CD14-positive monocyte (primary cell): Measurements from ENCODE around the gene ID4. TPM values are rescaled to one million over a fixed set of nuclear protein-coding genes. Genes with fewer than 3 reads are reported as not detected.

Experiments used
- DNase-seq, 3 donors: peaks; one replicate each; pipeline ENCODE4 v3.0.0-alpha.2; 2011 to 2022
- H2AFZ ChIP-seq: 2 replicates; pipeline ENCODE4 v1.6.0; 2012; ENCODE audit warnings: mild to moderate bottlenecking, low read depth, low read length, inconsistent platforms; ENCODE audit not compliant: insufficient read depth, poor library complexity, severe bottlenecking
- H3K27ac ChIP-seq, 2 donors: 1 replicate in 1 of 2; 2 replicates in 1 of 2; pipeline ENCODE4 v1.5.1; 2012 to 2013; ENCODE audit warnings: low read length in 2 of 2, control low read depth in 1 of 2, inconsistent platforms in 1 of 2, low read depth in 1 of 2, mild to moderate bottlenecking in 1 of 2
- H3K27me3 ChIP-seq, 2 donors: one replicate each; pipeline versions ENCODE4 v1.6.0 to v1.6.1; 2011 to 2013; ENCODE audit warnings: low read length in 2 of 2; ENCODE audit not compliant: control insufficient read depth in 2 of 2, insufficient read depth in 2 of 2
- H3K36me3 ChIP-seq, 2 donors: replicated peaks in 1 of 2; 1 replicate in 1 of 2; 2 replicates in 1 of 2; pipeline versions ENCODE4 v1.5.1 to v1.6.1; 2012 to 2013; ENCODE audit warnings: low read length in 2 of 2, control low read depth in 1 of 2, inconsistent platforms in 1 of 2, mild to moderate bottlenecking in 1 of 2; ENCODE audit not compliant: insufficient read depth in 2 of 2, control insufficient read depth in 1 of 2
- H3K4me1 ChIP-seq, 2 donors: 1 replicate in 1 of 2; 2 replicates in 1 of 2; pipeline versions ENCODE4 v1.5.1 to v1.6.1; 2012 to 2013; ENCODE audit warnings: low read length in 2 of 2, control low read depth in 1 of 2, inconsistent platforms in 1 of 2, mild to moderate bottlenecking in 1 of 2, moderate library complexity in 1 of 2; ENCODE audit not compliant: insufficient read depth in 2 of 2, control insufficient read depth in 1 of 2
- H3K4me2 ChIP-seq: replicated peaks from 2 replicates; pipeline ENCODE3; 2012; ENCODE audit warnings: low read length, moderate library complexity, mild to moderate bottlenecking; ENCODE audit not compliant: poor library complexity, severe bottlenecking; ENCODE audit errors: extremely low read depth
- H3K4me3 ChIP-seq, 3 experiments: fragments of 200-600 bp in 1 of 3; sonication (generic) in 1 of 3; replicated peaks in 1 of 3; 1 replicate in 2 of 3; 2 replicates in 1 of 3; pipeline ENCODE4 v1.5.1; 2011 to 2013; ENCODE audit warnings: low read length in 3 of 3, mild to moderate bottlenecking in 3 of 3, control low read depth in 2 of 3, low read depth in 2 of 3, inconsistent platforms in 1 of 3, moderate library complexity in 1 of 3
- H3K79me2 ChIP-seq: 2 replicates; pipeline ENCODE4 v1.6.0; 2012; ENCODE audit warnings: mild to moderate bottlenecking, control low read depth, inconsistent platforms, low read length, moderate library complexity; ENCODE audit not compliant: insufficient read depth
- H3K9ac ChIP-seq: 2 replicates; pipeline ENCODE4 v1.6.0; 2017; ENCODE audit warnings: low read length, mild to moderate bottlenecking; ENCODE audit not compliant: insufficient read depth, poor library complexity, severe bottlenecking
- H3K9me3 ChIP-seq, 2 donors: replicated peaks in 1 of 2; 1 replicate in 1 of 2; 2 replicates in 1 of 2; pipeline versions ENCODE4 v1.5.1 to v1.6.1; 2012 to 2013; ENCODE audit warnings: low read length in 2 of 2, control low read depth in 1 of 2; ENCODE audit not compliant: control insufficient read depth in 1 of 2, insufficient read depth in 1 of 2
- H4K20me1 ChIP-seq: 2 replicates; pipeline ENCODE4 v1.6.0; 2012; ENCODE audit warnings: mild to moderate bottlenecking, low read length, control low read depth, moderate library complexity; ENCODE audit not compliant: insufficient read depth
- H3K27ac Mint-ChIP-seq, 7 donors: one replicate each; pipeline ENCODE4 v1.8.0; 2020; ENCODE audit warnings: mild to moderate bottlenecking in 7 of 7, mixed read lengths in 7 of 7, moderate library complexity in 6 of 7, inconsistent platforms in 2 of 7
- H3K27me3 Mint-ChIP-seq, 3 donors: one replicate each; pipeline ENCODE4 v1.8.0; 2021 to 2022; ENCODE audit warnings: low read depth in 3 of 3, mild to moderate bottlenecking in 3 of 3, mixed read lengths in 3 of 3, moderate library complexity in 3 of 3, inconsistent platforms in 1 of 3
- H3K36me3 Mint-ChIP-seq, 2 donors: one replicate each; pipeline ENCODE4 v1.8.0; 2020; ENCODE audit warnings: mixed read lengths in 2 of 2, inconsistent platforms in 1 of 2, mild to moderate bottlenecking in 1 of 2
- H3K4me1 Mint-ChIP-seq: one replicate; pipeline ENCODE4 v1.8.0; 2020; ENCODE audit warnings: mild to moderate bottlenecking, mixed read lengths
- H3K4me3 Mint-ChIP-seq, 2 donors: one replicate each; pipeline ENCODE4 v1.8.0; 2020; ENCODE audit warnings: mild to moderate bottlenecking in 2 of 2, mixed read lengths in 2 of 2, moderate library complexity in 1 of 2
- H3K9me3 Mint-ChIP-seq, 7 donors: one replicate each; pipeline ENCODE4 v1.8.0; 2020 to 2022; ENCODE audit warnings: mixed read lengths in 7 of 7, mild to moderate bottlenecking in 6 of 7, moderate library complexity in 6 of 7, inconsistent platforms in 2 of 7
- CTCF ChIP-seq: fragments of 200-600 bp; IDR thresholded peaks from one replicate; pipeline ENCODE4 v1.8.0; 2022; ENCODE audit warnings: antibody characterized with exemption, mild to moderate bottlenecking
- WGBS: methylation state at CpG from one replicate; pipeline ENCODE4 v1.1.5; 2013; ENCODE audit warnings: missing lambda C conversion rate; ENCODE audit not compliant: insufficient coverage; 5-methylcytosine and 5-hydroxymethylcytosine counted together
- intact Hi-C, 2 donors: fragments of 100-400 bp; cut with micrococcal nuclease; formaldehyde crosslinking; loops; one replicate each; pipeline versions ENCODE4 v1.15.0 to v1.15.1; 2023
- polyA plus RNA-seq, 3 donors: library from polyadenylated mRNA; depleted of rRNA in 1 of 3; unstranded in 2 of 3; stranded (reverse) in 1 of 3; fragments of 300-500 nt in 2 of 3; fragments of >200 nt in 1 of 3; fragmentation: Illumina TruSeq in 2 of 3; gene quantifications; 1 replicate in 2 of 3; 2 replicates in 1 of 3; pipeline ENCODE4 v1.2.3, GENCODE V29; 2012 to 2021

ID4 gene
- polyA plus RNA-seq, 3 donors = not detected

- H3K4me1 Mint-ChIP-seq = peaks cover 3% of the 10 kb centered on the region
- Histone ChIP-seq H3K79me2 (no peaks in the 10 kb centered on the region), H3K27ac (no peak overlapping the region), H3K36me3 (no peaks in the 10 kb centered on the region), H3K27me3 (peaks cover 61 to 64% of the 10 kb centered on the region in 2 donors), H3K4me1 (no peaks in the 10 kb centered on the region), H3K9me3 (peaks cover 0 to 35% of the 10 kb centered on the region in 2 donors), H3K9ac (no peak overlapping the region), H3K4me3 (no peak overlapping the region), H4K20me1 (no peaks in the 10 kb centered on the region), H3K4me2 (no peak overlapping the region), H2AFZ (no peak overlapping the region)
- peaks cover 0 to 17% (median 10%) of the 10 kb centered on the region in 7 donors for H3K9me3 Mint-ChIP-seq
- no CpG with 5 or more reads among the region's 4 CpGs for WGBS
- TF ChIP-seq CTCF = no peak
- intact Hi-C loops = no loop called here
- DNase-seq = no peak
- H3K36me3 Mint-ChIP-seq = peaks cover 0 to 2% of the 10 kb centered on the region in 2 donors
- H3K27ac Mint-ChIP-seq = no peak overlapping the region
- H3K4me3 Mint-ChIP-seq = peak overlapping the region in 1 of 2 donors; percentile 56
- H3K27me3 Mint-ChIP-seq = peaks cover 52 to 60% (median 54%) of the 10 kb centered on the region in 3 donors
These were observed 1.6 kb upstream of the ID4 start for GRCh38 chr6:19835605-19836004.

DNA sequence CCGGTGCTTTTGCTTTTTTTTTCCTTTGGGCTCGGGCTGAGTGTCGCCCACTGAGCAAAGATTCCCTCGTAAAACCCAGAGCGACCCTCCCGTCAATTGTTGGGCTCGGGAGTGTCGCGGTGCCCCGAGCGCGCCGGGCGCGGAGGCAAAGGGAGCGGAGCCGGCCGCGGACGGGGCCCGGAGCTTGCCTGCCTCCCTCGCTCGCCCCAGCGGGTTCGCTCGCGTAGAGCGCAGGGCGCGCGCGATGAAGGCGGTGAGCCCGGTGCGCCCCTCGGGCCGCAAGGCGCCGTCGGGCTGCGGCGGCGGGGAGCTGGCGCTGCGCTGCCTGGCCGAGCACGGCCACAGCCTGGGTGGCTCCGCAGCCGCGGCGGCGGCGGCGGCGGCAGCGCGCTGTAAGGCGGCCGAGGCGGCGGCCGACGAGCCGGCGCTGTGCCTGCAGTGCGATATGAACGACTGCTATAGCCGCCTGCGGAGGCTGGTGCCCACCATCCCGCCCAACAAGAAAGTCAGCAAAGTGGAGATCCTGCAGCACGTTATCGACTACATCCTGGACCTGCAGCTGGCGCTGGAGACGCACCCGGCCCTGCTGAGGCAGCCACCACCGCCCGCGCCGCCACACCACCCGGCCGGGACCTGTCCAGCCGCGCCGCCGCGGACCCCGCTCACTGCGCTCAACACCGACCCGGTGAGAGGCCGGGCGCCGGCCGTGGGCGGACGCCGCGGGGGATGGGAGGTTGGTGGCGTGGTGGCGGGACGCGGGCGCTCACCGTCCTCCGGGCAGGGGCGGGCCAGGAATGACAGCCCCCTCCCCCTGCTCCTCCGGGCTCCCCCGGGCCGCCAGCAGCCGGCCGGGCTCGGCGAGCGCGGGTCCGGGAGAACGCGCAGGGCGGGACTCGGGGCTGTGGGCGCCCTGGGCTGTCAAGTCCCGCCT is 606 bp downstream of the ID4 start:
- Mint-ChIP-seq H3K4me1 (peaks cover 3% of the 10 kb centered on the region), H3K9me3 (peaks cover 0 to 17% (median 8%) of the 10 kb centered on the region in 7 donors), H3K27me3 (peaks cover 60 to 75% (median 61%) of the 10 kb centered on the region in 3 donors), H3K27ac (no peak overlapping the region), H3K4me3 (peak overlapping the region in 1 of 2 donors; percentile 81), H3K36me3 (peaks cover 0 to 2% of the 10 kb centered on the region in 2 donors)
- H4K20me1 ChIP-seq = no peaks in the 10 kb centered on the region
- H3K4me2 ChIP-seq = peak overlapping the region; percentile 2
- no peak overlapping the region for H3K9ac ChIP-seq
- H3K79me2 ChIP-seq = no peaks in the 10 kb centered on the region
- TF ChIP-seq CTCF = no peak
- peaks cover 75 to 85% of the 10 kb centered on the region in 2 donors for H3K27me3 ChIP-seq
- intact Hi-C loops = no loop called here
- H3K36me3 ChIP-seq = no peaks in the 10 kb centered on the region
- 1% methylated on average over 122 of the region's 122 CpGs for WGBS
- no peak overlapping the region for H3K27ac ChIP-seq
- no peak overlapping the region for H2AFZ ChIP-seq
- H3K4me3 ChIP-seq = no peak overlapping the region
- no peak for DNase-seq
- H3K9me3 ChIP-seq = peaks cover 0 to 35% of the 10 kb centered on the region in 2 donors
- H3K4me1 ChIP-seq = no peaks in the 10 kb centered on the region
